GM21737 (cell line): ENCODE results near the gene ACSF3.
"Not testable (repeated sequence)": the region's sequence is repeated elsewhere in the genome, so short reads cannot be mapped to it uniquely, and the experiment has no call there.

Source experiments
- ATAC-seq: cut with Tn5 transposase; IDR thresholded peaks from one replicate; pipeline ENCODE4 v1.9.1; 2021; ENCODE audit warnings: mild to moderate bottlenecking, moderate library complexity; ENCODE audit not compliant: unreplicated experiment

Gene ACSF3

GRCh38 chr16:89155851-89156739, 62.4 kb downstream of the ACSF3 start:
- no peak for ATAC-seq

GRCh38 chr16:89156740-89157645, 63.3 kb downstream of the ACSF3 start:
- ATAC-seq = no peak

GRCh38 chr16:89157778-89158177, 64.1 kb downstream of the ACSF3 start:
- no peak for ATAC-seq

- no peak for ATAC-seq
Observed at GRCh38 chr16:89159066-89159849, 65.6 kb downstream of the ACSF3 start.

GRCh38 chr16:89159850-89160354, 66.2 kb downstream of the ACSF3 start:
- no peak for ATAC-seq

GRCh38 chr16:89160977-89161701, 67.5 kb downstream of the ACSF3 start:
- ATAC-seq = no peak

GRCh38 chr16:89161763-89162713, 68.4 kb downstream of the ACSF3 start:
- ATAC-seq = no peak

GRCh38 chr16:89163297-89163696, 69.6 kb downstream of the ACSF3 start:
- no peak for ATAC-seq

GRCh38 chr16:89164436-89164835, 70.8 kb downstream of the ACSF3 start:
- ATAC-seq = no peak

GRCh38 chr16:89164847-89165680, 71.4 kb downstream of the ACSF3 start:
- no peak for ATAC-seq

- ATAC-seq = not testable (repeated sequence)
Observed at GRCh38 chr16:89165681-89165979, 72.0 kb downstream of the ACSF3 start.

GRCh38 chr16:89166696-89167424, 73.2 kb downstream of the ACSF3 start:
- ATAC-seq = no peak

- ATAC-seq = no peak
Observed at GRCh38 chr16:89167425-89167941, 73.8 kb downstream of the ACSF3 start.

GRCh38 chr16:89168381-89169189, 74.9 kb downstream of the ACSF3 start:
- ATAC-seq = no peak

GRCh38 chr16:89169778-89170177, 76.1 kb downstream of the ACSF3 start:
- ATAC-seq = no peak
